Ascending aorta (tissue), 2 donors: Measurements from ENCODE around the gene EPHA5. TPM values are rescaled to one million over a fixed set of nuclear protein-coding genes. Genes with fewer than 3 reads are reported as not detected.

Experiments
- DNase-seq, 2 donors: peaks; one replicate each; pipeline ENCODE4 v3.0.0-alpha.2; 2019; ENCODE audit warnings: low spot score in 2 of 2
- H3K27ac ChIP-seq, 2 donors: fragments of 200-600 bp; sonication (generic); one replicate each; pipeline ENCODE4 v1.5.1; 2016 to 2017; ENCODE audit warnings: mild to moderate bottlenecking in 1 of 2
- H3K27me3 ChIP-seq: fragments of 200-600 bp; sonication (generic); one replicate; pipeline ENCODE4 v1.5.1; 2017
- H3K36me3 ChIP-seq, 2 donors: fragments of 200-600 bp; sonication (generic); one replicate each; pipeline ENCODE4 v1.5.1; 2016
- H3K4me1 ChIP-seq, 2 donors: fragments of 200-600 bp; sonication (generic); one replicate each; pipeline ENCODE4 v1.5.1; 2016 to 2017; ENCODE audit warnings: mild to moderate bottlenecking in 1 of 2
- H3K4me3 ChIP-seq, 2 donors: fragments of 200-600 bp; sonication (generic); one replicate each; pipeline ENCODE4 v1.5.1; 2016 to 2017; ENCODE audit warnings: mild to moderate bottlenecking in 1 of 2
- H3K9me3 ChIP-seq, 2 donors: fragments of 200-600 bp; sonication (generic); one replicate each; pipeline ENCODE4 v1.5.1; 2016
- CTCF ChIP-seq, 3 experiments: fragments of 200-600 bp in 2 of 3; fragments of 450-650 bp in 1 of 3; sonication (generic) in 2 of 3; IDR thresholded peaks; one replicate each; pipeline ENCODE4 v1.5.1; 2016 to 2019; ENCODE audit warnings: antibody characterized with exemption in 3 of 3, mild to moderate bottlenecking in 1 of 3, moderate library complexity in 1 of 3
- intact Hi-C: fragments of 100-400 bp; cut with DNase I; formaldehyde crosslinking; loops from one replicate; pipeline ENCODE4 v1.15.1; 2023
- total RNA-seq: library from RNA; depleted of rRNA; stranded (reverse); fragments of >200 nt; gene quantifications from one replicate; pipeline ENCODE4 v1.1.0, GENCODE V29; 2016

Gene EPHA5
- not detected for total RNA-seq

GRCh38 chr4:65670331-65671031, at the start of gene EPHA5:
TSS of gene EPHA5 (minus strand) at chr4:65670489. CDS start at chr4:65669742, 747 bp downstream.
- no peak for TF ChIP-seq CTCF (IDR thresholded peaks at IDR 0.05)
- DNase-seq = peak in 1 of 2 donors; percentile 68
- no peak within 1 kb of the TSS for H3K27ac ChIP-seq

GRCh38 chr4:65719635-65720034, 49.3 kb upstream of the EPHA5 start:
- H3K4me1 ChIP-seq = no peaks in the 10 kb centered on the region
- H3K4me3 ChIP-seq = no peak overlapping the region
- no peak overlapping the region for H3K27ac ChIP-seq
- H3K9me3 ChIP-seq = no peaks in the 10 kb centered on the region
- no peak for DNase-seq
- no peaks in the 10 kb centered on the region for H3K27me3 ChIP-seq
- no peaks in the 10 kb centered on the region for H3K36me3 ChIP-seq
- no peak for TF ChIP-seq CTCF (IDR thresholded peaks at IDR 0.05)
- intact Hi-C loops = no loop called here

More at GRCh38 chr4:65670331-65671031, at the start of gene EPHA5:
- Histone ChIP-seq H3K4me1 (peaks cover 3 to 15% of the 10 kb centered on the region in 2 donors), H3K9me3 (no peaks in the 10 kb centered on the region), H3K4me3 (peak within 1 kb of the TSS; percentile 48 to 63), H3K36me3 (no peaks in the 10 kb centered on the region), H3K27me3 (no peaks in the 10 kb centered on the region)
- intact Hi-C loops = no loop called here

GRCh38 chr4:65698631-65699030, 28.3 kb upstream of the EPHA5 start:
- no peaks in the 10 kb centered on the region for H3K36me3 ChIP-seq
- intact Hi-C loops = no loop called here
- no peak for TF ChIP-seq CTCF (IDR thresholded peaks at IDR 0.05)
- no peak for DNase-seq
- no peak overlapping the region for H3K4me3 ChIP-seq
- no peaks in the 10 kb centered on the region for H3K9me3 ChIP-seq
- H3K27me3 ChIP-seq = no peaks in the 10 kb centered on the region
- no peaks in the 10 kb centered on the region for H3K4me1 ChIP-seq
- H3K27ac ChIP-seq = no peak overlapping the region

DNA sequence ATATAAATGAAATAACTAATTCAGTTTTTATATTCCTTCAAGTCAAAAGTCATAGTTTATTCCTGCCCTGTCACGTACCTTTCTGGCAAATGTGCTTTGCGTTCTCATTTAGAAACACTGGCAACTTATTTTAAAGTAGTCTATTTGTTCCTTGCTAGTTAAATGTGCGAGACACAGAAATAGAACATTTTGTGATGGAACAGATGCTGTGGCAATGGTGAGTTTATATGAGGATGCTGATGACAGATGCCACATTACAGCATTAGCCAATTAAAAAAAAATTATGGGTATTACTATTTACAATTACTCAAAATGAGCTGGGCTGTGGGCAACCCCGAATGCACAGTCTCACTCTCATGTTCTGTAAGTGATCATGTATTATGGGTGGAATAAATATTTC, 26.1 kb upstream of the EPHA5 start:
- no peaks in the 10 kb centered on the region for H3K36me3 ChIP-seq
- no peak for DNase-seq
- intact Hi-C loops = no loop called here
- H3K27me3 ChIP-seq = no peaks in the 10 kb centered on the region
- H3K27ac ChIP-seq = no peak overlapping the region
- H3K4me1 ChIP-seq = no peaks in the 10 kb centered on the region
- H3K4me3 ChIP-seq = no peak overlapping the region
- TF ChIP-seq CTCF (IDR thresholded peaks at IDR 0.05) = no peak
- H3K9me3 ChIP-seq = no peaks in the 10 kb centered on the region

GRCh38 chr4:65671372-65671771, 1.1 kb upstream of the EPHA5 start:
- Histone ChIP-seq H3K27ac (no peak overlapping the region), H3K9me3 (no peaks in the 10 kb centered on the region), H3K36me3 (no peaks in the 10 kb centered on the region), H3K4me3 (no peak overlapping the region), H3K4me1 (peaks cover 3 to 15% of the 10 kb centered on the region in 2 donors), H3K27me3 (no peaks in the 10 kb centered on the region)
- TF ChIP-seq CTCF (IDR thresholded peaks at IDR 0.05) = no peak
- intact Hi-C loops = no loop called here
- no peak for DNase-seq

GRCh38 chr4:65670020-65670330, 314 bp downstream of the EPHA5 start:
- no peaks in the 10 kb centered on the region for H3K36me3 ChIP-seq
- intact Hi-C loops = no loop called here
- H3K4me3 ChIP-seq = peak overlapping the region; percentile 48 to 63
- no peak for TF ChIP-seq CTCF (IDR thresholded peaks at IDR 0.05)
- no peaks in the 10 kb centered on the region for H3K27me3 ChIP-seq
- H3K4me1 ChIP-seq = peaks cover 3 to 15% of the 10 kb centered on the region in 2 donors
- no peak for DNase-seq
- no peaks in the 10 kb centered on the region for H3K9me3 ChIP-seq
- no peak overlapping the region for H3K27ac ChIP-seq
